HuH-7.5 (cell line): Measurements from ENCODE around the gene CTAG1A.
"Not testable (repeated sequence)": the region's sequence is repeated elsewhere in the genome, so short reads cannot be mapped to it uniquely, and the experiment has no call there.

Source experiments
- DNase-seq: peaks from one replicate; pipeline ENCODE4 v3.0.0; 2011; ENCODE audit warnings: low spot score

The CTAG1A gene

GRCh38 chrX:154584585-154585183, at the start of gene CTAG1A:
Gene CTAG1A, plus strand, starts transcription at chrX:154585133. Its CDS starts 74 bp downstream, at chrX:154585207.
- not testable (repeated sequence) for DNase-seq

- DNase-seq: no peak
Measured at GRCh38 chrX:154535892-154536291, 49.0 kb upstream of the CTAG1A start.

GRCh38 chrX:154539077-154539476, 45.9 kb upstream of the CTAG1A start:
- no peak for DNase-seq

- not testable (repeated sequence) for DNase-seq
Measured at GRCh38 chrX:154540365-154540764, 44.6 kb upstream of the CTAG1A start.

GRCh38 chrX:154540897-154541535, 43.9 kb upstream of the CTAG1A start:
- DNase-seq: no peak

- DNase-seq: no peak
Measured at GRCh38 chrX:154541589-154541895, 43.4 kb upstream of the CTAG1A start.

- DNase-seq: peak; percentile 60
Measured at GRCh38 chrX:154541896-154542722, 42.8 kb upstream of the CTAG1A start.

GRCh38 chrX:154542723-154543424, 42.1 kb upstream of the CTAG1A start:
- no peak for DNase-seq

GRCh38 chrX:154545673-154546274, 39.2 kb upstream of the CTAG1A start:
- no peak for DNase-seq

GRCh38 chrX:154546354-154547244, 38.3 kb upstream of the CTAG1A start, which contains the start of gene G6PD:
Gene G6PD, minus strand, starts transcription at chrX:154546846. Its CDS starts 691 bp downstream, at chrX:154546155.
- DNase-seq: peak; percentile 79

- peak; percentile 79 for DNase-seq
Measured at GRCh38 chrX:154547245-154548027, 37.5 kb upstream of the CTAG1A start, which contains the start of gene IKBKG. Gene IKBKG, plus strand, starts transcription at chrX:154547620. Its CDS starts 4,383 bp downstream, at chrX:154552003.

GRCh38 chrX:154548028-154548316, 37.0 kb upstream of the CTAG1A start:
- no peak for DNase-seq

- DNase-seq: no peak
Measured at GRCh38 chrX:154549766-154550165, 35.2 kb upstream of the CTAG1A start.

GRCh38 chrX:154552112-154552806, 32.7 kb upstream of the CTAG1A start:
- not testable (repeated sequence) for DNase-seq

- DNase-seq: not testable (repeated sequence)
Measured at GRCh38 chrX:154558060-154558690, 26.8 kb upstream of the CTAG1A start.

GRCh38 chrX:154558896-154559295, 26.0 kb upstream of the CTAG1A start:
- not testable (repeated sequence) for DNase-seq

- not testable (repeated sequence) for DNase-seq
Measured at GRCh38 chrX:154560326-154560725, 24.6 kb upstream of the CTAG1A start.

GRCh38 chrX:154562295-154562694, 22.6 kb upstream of the CTAG1A start:
- not testable (repeated sequence) for DNase-seq

- DNase-seq: not testable (repeated sequence)
Measured at GRCh38 chrX:154570361-154570760, 14.6 kb upstream of the CTAG1A start.
